GM18858 (cell line): Measurements from ENCODE around the gene CIDEB.

Experiments used
- ATAC-seq: cut with Tn5 transposase; IDR thresholded peaks from one replicate; pipeline ENCODE4 v1.9.1; 2021; ENCODE audit not compliant: unreplicated experiment

Gene CIDEB

DNA sequence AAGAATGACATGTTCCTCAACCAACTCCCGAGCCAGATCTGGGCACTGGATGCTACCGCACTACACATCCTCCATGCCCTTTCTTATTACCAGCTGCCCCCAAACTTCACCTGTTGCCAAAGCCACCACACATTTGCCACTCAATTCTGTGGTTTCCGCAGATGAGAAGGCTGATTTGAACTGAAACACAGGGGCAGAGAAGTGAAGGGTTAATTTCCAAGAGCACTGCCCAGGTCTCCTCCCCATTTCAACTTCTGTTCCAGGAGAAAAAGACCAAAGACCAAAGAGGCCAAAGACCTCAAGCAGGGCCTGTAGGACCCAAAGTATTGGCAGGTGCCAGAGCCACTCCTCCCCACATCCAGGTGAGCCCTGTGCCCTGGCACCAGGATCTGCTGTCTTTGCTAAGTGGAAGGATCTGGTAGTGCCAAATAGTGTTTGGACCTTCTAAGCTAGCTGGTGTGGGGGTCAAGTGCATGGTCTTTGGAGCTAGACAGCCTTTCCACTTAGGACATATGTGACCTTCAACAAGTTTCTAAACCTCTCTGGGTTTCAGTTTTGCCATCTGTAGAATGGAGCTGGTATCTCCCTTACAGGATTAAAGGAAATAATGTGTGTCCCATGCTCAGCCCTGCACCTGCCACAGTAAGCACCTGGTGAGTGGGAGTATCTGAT, 16.2 kb downstream of the CIDEB start:
- no peak for ATAC-seq

- no peak for ATAC-seq
These were observed 17.0 kb downstream of the CIDEB start for GRCh38 chr14:24290746-24291145.

DNA sequence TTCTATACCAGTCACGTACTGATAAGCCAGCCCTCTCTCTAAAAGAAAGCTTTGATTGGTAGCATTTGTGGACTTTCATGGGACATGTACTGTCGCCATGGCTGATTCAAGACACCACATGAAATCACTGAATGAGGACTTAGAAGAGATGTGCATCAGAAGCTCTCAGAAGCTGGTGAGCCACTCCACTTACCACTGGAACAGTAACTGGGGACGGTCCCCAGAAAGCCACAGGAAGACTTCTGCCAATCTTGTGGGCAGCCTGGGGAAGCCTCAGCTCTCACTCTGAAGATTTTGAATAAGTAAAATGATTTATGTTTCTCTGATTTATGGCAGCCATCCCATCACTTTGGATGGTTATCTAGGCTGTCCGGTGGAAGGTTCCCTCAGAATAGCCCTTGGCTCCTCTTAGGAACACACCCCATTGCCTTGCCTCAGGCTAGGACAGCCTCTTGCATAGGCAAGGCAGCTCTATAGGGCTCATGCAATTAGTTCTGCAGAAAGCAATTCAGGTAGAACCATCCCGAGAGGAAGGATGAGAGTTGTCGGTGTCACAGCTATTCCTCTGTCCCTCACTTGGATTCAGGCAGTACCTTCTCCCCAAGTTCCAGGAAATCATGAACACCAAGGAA, 18.0 kb downstream of the CIDEB start:
- ATAC-seq, result peak; percentile 72

DNA sequence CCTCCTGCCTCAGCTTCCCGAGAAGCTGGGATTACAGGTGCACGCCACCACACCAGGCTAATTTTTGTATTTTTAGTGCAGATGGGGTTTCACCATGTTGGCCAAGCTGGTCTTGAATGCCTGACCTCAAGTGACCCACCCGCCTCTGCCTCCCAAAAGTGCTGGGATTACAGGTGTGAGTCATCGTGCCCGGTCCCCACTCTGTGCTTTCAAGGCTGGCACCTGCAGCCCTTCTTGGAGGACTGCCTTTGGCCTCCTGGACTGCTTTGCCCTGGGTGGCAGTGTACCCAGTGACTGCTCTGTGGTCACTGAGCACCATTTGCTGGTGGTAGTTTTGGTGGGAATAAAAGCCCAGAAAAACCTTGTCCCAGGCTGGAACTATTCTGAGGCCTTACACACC, 20.8 kb downstream of the CIDEB start:
- no peak for ATAC-seq

DNA sequence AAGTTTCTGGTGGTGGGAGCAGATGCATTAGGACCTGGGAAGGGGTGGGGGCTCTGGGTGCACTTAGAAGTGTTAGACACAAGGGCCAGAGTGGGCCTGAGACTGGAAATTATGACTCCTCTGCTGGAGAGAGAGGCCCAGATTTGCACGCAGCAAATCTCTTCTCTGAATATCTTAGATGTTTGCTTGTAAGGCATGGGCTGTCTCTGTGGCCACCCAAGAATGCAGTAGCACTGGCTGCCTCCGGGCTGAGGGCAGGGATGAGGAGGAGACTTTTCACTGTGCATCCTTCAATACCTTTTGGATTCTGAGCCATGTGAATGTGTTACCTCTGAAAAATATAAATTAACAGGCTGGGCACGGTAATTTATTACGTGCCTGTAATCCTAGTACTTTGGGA, 22.4 kb downstream of the CIDEB start:
- ATAC-seq, result no peak

- ATAC-seq, result no peak
These were observed 23.2 kb downstream of the CIDEB start for GRCh38 chr14:24284501-24285035.

GRCh38 chr14:24283796-24284460, 23.8 kb downstream of the CIDEB start:
- ATAC-seq, result no peak

- ATAC-seq, result no peak
These were observed 25.0 kb downstream of the CIDEB start for GRCh38 chr14:24282736-24283135.

DNA sequence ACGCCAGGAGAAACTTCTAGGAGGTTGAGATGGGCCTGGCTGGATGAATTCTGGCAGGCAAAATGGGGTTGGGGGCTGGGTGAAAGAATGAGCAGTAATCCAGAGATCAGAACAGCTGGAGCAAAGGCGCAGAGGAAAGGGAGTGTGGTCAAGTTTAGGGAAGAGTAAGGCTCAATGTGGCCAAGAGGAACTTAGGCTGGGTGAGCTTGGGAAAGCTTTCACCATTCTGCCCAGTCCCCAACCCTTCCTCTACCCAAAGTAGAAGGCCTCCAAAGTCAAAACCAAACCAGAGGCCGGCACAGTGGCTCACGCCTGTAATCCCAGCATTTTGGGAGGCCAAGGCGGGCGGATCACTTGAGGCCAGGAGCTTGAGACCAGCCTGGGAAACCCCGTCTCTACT, 26.1 kb downstream of the CIDEB start:
- no peak for ATAC-seq

- ATAC-seq, result no peak
These were observed 26.8 kb downstream of the CIDEB start for GRCh38 chr14:24280797-24281460.

GRCh38 chr14:24279301-24280186, 28.2 kb downstream of the CIDEB start:
- ATAC-seq, result peak; percentile 64

GRCh38 chr14:24278424-24278823, 29.4 kb downstream of the CIDEB start:
- ATAC-seq, result no peak

DNA sequence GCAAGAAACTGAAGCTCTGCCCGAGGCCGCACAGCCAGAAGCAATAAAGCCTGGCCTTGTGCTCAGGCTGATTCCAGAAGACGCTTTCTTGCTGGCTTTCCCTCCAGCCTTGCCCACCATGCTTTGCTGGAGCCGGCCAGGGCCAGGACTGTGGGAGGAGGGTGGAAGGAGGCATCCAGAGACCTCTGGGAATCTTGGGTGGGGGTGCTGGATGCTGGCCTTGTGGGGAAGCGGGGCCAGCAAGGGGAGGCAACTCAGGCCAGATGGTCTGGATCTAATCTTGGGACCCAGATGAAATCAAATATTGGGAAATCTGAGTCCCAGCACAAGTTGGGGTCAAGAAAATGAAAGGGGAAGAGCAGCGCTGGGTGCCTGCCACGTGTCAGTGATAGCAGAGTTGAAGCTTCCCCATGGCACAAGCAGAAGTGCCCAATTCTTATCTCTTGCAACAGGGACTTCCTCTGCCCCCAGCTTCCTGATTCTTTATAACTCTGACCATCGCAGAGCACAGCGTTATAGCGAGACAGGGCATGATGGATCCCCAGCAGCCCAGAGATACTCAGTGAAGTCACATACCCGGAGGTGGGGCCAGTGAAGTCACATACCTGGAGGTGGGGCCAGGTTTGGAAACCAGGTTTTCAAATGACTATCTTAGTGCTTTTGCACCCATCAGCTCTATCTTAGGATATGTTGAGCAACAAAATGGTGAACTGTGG, 30.0 kb downstream of the CIDEB start:
- ATAC-seq, result no peak

DNA sequence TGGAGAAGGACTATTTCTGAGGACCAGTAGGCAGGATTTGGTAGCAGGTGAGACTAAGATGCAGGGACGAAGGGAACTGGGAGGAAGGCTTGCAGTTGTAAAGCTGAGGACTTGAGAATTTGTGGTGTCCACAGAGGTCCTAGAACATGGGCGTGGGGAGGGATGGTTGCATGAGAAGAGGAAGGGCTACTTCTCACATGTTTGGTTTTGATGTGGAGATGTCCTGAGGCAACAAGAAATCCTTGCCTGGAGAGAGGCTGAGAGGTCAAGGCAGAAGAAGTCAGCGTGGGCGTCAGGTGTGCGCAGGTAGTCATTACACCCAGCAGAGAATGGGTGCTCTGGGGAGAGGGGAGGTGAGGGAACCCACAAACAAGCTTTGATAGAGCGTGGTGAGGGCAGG, 30.7 kb downstream of the CIDEB start:
- ATAC-seq, result no peak

DNA sequence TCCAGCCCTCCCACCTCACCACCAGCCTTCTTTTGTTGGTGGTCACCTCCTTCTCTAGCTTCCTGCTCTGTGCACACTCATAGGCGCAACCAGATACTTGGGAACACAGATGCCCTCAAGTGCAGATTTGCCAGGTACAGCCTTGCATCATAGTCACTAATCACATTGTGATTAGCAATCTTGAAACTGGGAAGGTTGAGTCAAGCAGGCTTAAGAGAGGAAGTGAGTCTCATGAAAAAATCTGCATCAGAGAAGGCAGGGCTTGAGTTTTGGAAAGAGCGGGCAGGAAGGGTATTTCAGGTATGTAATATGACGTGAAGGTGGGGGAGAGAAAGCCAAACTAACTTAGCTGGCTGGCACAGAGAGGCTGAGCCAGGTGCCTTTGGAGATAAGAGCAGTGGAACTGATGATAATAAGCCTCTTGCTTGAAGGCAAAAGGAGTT, 33.7 kb downstream of the CIDEB start:
- peak; percentile 64 for ATAC-seq

DNA sequence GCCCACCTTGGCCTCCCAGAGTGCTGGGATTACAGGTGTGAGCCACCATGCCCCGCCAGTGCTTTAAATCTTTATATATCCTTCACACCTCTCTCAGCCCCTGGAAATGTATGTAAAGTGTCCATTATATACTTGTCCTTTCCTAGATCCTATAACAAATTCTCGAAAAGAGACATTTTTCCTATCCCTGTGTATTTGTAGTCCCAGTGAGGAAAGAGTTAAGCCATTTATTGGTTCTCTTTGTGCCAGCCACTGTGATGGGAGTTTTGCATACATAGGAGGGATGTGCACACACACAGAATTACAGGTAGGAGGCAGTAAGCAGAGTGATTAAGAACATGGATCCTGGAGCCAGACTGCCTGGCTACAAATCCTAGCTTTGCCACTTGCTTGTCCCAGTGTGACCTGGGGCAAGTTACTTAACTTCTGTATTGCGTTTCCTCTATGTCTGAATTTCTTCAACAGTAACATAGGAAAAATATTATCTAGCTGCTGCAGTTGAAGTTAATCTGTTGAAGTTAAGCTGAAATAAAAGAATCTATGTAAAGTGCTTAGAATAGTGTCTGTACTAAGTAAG, 34.3 kb downstream of the CIDEB start:
- no peak for ATAC-seq

DNA sequence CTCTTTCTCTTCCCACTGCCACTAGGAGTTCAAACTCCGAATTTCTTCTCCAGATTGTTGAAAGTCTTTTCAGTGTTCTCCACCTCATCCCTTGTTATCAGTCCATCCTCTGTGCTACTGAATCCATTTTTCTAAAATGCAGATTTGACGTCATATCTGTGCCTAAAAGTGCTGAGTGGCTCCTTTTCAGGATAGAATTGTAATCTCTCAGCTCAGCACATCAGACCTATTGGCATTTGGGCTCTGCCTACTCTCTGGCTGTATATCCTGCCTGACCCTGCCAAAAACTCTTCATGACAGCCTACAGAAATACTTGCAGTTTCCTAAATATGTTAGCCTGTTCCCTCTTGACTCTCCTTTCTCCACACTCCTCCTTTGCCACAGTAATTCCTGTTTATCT, 35.3 kb downstream of the CIDEB start:
- ATAC-seq, result no peak

GRCh38 chr14:24271834-24272263, 35.9 kb downstream of the CIDEB start:
- ATAC-seq, result no peak

- peak; percentile 71 for ATAC-seq
These were observed 36.5 kb downstream of the CIDEB start, which contains the start of gene RABGGTA for GRCh38 chr14:24271134-24271833. RABGGTA (minus strand) TSS chr14:24271597; CDS start chr14:24271115, 482 bp downstream.
